ENCODE measurements around the gene IFI35. TPM values are rescaled to one million over a fixed set of nuclear protein-coding genes. Genes with fewer than 3 reads are reported as not detected.

IFI35 gene
- total RNA-seq, 1 donor, result 31.5 TPM

DNA sequence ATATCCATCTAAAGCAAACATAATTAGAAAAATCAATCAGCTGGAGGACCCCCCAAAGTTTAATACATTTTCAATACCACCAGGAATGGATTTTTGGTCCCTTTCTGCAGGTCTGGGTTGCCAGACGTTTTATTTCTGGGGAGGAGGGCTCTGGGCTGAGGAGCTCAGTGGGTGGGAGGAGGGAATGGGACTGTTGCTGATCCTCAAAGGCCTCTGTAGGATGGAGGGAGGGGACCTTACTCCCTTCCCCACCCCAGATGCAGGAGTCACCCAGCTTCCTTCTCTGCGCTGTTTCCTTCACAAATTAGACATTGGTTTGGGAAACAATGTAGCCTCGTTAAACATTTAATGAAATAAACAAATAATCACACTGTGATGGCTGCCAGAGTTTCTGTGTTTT is 25.1 kb downstream of the IFI35 start:
- TF ChIP-seq, protein P1, sequence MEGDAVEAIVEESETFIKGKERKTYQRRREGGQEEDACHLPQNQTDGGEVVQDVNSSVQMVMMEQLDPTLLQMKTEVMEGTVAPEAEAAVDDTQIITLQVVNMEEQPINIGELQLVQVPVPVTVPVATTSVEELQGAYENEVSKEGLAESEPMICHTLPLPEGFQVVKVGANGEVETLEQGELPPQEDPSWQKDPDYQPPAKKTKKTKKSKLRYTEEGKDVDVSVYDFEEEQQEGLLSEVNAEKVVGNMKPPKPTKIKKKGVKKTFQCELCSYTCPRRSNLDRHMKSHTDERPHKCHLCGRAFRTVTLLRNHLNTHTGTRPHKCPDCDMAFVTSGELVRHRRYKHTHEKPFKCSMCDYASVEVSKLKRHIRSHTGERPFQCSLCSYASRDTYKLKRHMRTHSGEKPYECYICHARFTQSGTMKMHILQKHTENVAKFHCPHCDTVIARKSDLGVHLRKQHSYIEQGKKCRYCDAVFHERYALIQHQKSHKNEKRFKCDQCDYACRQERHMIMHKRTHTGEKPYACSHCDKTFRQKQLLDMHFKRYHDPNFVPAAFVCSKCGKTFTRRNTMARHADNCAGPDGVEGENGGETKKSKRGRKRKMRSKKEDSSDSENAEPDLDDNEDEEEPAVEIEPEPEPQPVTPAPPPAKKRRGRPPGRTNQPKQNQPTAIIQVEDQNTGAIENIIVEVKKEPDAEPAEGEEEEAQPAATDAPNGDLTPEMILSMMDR (IDR thresholded peaks at IDR 0.05; ENCODE audit: insufficient read depth, low read depth, low read length), result no peak
- H3K4me3 ChIP-seq (ENCODE audit: low read depth, low read length), result no peak overlapping the region
- DNase-seq (ENCODE audit: low read depth), result no peak

DNA sequence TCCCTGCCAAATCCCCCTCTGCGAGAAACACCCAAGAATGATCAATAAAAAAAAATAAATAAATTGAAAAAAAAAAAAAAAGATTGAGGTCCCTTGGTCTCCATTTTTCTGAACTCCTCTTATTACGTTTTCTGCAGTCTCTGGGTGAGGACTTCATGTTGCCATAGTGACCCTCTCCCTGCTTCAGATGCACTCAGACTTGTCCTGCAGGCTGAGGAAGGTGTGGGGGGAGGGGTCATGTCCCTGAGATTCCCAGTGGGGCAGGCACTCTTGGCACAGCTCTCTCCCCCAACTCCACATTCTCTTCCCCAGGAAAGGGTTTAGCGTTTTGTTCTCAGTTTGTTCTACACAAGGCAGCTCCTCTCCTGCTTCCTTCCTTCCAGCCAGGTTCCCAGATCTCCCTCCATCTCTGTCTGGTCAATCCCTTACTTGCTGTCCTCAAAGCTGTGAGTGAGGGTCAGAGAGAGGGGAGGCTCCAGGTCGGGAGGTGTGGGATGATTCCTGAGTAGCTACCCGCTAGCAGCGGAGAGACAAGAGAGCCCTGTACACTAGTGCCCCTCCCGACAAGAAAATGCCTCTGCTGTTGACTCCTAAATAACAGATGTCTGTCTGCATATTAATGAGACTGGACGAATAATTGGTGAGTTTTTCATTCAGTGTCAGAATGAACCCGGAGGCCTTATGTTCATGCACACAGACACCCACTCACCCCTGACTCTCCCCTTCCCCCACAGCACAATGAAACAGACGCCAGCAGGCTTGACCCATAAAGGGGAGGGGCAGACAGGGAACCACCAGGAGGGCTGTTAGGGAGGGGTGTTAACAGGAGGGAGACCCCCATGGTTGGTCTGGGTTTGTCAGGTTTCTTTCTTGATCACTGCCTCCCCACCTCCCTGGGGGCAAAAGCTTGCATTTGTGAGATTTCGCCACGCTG is 27.6 kb downstream of the IFI35 start:
- no peak overlapping the region for H3K4me3 ChIP-seq (ENCODE audit: low read depth, low read length)
- DNase-seq (ENCODE audit: low read depth), result no peak
- TF ChIP-seq, protein P1 (IDR thresholded peaks at IDR 0.05; ENCODE audit: insufficient read depth, low read depth, low read length), result no peak

DNA sequence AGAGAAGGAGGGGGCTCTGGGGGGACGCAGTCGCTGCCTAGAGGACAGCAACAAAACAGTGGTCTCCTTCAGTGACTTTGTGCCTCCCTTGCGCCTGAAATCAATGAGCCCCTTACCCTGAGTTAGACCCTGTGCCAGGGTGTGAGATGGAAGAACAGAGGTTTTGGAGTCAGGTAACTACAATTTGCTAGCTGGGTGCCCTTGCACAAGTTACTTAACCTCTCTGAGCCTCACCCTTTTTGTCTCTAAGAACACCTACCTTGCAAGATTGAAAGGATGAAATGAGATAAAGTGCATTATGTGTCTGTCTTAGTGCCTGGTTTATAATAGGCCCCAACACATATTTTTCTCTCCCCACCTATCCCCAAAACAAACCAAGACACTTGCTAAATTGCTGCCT is 28.3 kb downstream of the IFI35 start:
- no peak for DNase-seq (ENCODE audit: low read depth)
- TF ChIP-seq, protein P1 (IDR thresholded peaks at IDR 0.05; ENCODE audit: insufficient read depth, low read depth, low read length), result no peak
- H3K4me3 ChIP-seq (ENCODE audit: low read depth, low read length), result no peak overlapping the region

DNA sequence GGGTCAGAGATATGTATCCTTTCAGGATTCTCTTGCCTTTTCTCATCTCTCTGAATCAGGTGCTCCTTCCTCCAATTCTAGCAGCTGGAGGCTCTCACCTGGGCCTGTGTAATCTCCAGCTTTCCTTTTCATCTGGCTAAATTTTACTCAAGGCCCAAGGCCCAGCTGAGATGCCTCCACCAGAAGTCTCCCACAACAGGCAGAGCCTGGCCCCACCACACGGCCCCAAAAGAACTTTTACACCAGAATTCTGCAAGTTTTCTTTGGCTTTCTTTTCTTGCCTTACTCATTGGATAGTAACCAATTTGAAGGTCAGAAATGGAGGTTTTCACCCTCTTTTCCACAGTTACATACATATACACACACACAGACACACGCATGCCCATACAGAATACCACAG is 33.1 kb downstream of the IFI35 start:
- no peak for DNase-seq (ENCODE audit: low read depth)
- no peak overlapping the region for H3K4me3 ChIP-seq (ENCODE audit: low read depth, low read length)
- TF ChIP-seq, protein P1 (IDR thresholded peaks at IDR 0.05; ENCODE audit: insufficient read depth, low read depth, low read length), result no peak

DNA sequence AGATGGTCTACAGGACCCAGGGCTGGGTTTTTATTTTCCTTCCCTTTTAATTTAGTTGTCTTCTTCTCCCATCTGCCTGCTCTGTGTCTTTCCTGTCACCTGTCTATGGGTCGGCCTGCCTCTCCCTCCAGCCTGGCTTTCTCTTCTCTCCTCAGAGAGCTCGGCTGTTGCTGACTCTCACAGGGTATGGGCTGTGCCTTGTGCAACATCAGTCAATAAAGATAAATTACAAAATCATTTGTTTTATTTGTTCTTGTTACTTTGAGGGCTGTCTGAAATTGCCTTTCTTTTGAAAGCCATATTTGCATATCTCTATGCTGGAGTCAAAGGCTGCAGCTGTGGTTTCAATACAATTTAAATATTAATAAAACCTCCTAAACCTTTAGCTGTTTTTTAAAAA is 34.1 kb downstream of the IFI35 start:
- no peak for DNase-seq (ENCODE audit: low read depth)
- H3K4me3 ChIP-seq (ENCODE audit: low read depth, low read length), result no peak overlapping the region
- TF ChIP-seq, protein P1 (IDR thresholded peaks at IDR 0.05; ENCODE audit: insufficient read depth, low read depth, low read length), result no peak

DNA sequence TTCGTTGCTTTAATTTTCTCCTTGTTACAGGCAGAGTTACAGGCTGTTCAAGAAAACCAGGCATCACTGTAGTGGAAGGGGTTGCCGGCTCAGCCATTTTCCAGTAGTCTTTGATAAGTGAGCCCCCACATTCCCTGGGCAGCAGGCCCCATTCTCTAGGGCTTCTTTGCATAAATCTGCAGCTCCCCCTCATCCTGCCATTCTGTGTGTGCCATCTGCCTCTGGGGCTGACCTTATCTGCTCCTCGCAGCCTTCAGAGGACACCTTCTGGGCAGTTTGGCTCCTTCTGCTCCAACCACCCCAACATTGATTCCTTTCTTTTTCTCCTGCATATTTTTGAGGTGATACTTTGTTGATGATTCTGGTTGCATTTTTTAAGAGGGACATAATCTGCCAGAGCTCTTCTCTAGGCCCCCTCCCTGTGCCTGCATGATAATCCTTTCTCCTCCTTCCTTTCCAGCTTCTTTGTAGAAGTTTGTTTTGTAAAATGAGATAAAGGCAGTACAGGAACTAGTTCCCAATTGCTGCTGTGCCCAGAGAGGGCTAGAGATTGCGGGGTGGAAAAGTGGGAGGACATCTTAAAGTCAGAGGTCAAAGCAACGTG is 35.5 kb downstream of the IFI35 start:
- no peak for DNase-seq (ENCODE audit: low read depth)
- TF ChIP-seq, protein P1 (IDR thresholded peaks at IDR 0.05; ENCODE audit: insufficient read depth, low read depth, low read length), result no peak
- no peak overlapping the region for H3K4me3 ChIP-seq (ENCODE audit: low read depth, low read length)
